ENCODE data around the gene HK1.

HK1 gene

DNA sequence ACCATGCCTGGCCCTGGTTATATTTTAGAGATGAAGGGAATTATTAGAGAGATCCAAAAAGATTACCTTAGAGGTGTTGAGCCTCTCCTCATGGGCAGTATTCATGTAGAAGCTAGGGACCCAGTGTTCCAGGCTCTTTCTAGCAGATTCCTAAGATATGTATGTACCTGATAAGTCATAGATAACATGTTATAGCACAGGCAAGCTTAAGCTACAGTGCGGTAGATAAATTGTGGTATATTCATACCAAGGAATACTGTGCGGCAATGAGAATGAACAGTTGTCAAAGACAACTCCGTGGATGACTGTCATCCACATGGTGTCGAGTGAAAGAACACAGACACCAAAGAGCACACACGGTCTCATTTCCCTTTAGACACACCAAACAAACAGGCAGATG is 85.4 kb downstream of the HK1 start:
- H3K36me3 ChIP-seq (ENCODE audit: control insufficient read depth, insufficient read depth, low read length) = peaks cover 5% of the 10 kb centered on the region
- H3K27me3 ChIP-seq (ENCODE audit: control insufficient read depth, insufficient read depth, low read length) = no peaks in the 10 kb centered on the region
- peaks cover 12% of the 10 kb centered on the region for H3K4me1 ChIP-seq (ENCODE audit: control insufficient read depth, insufficient read depth, low read length)
- H3K27ac ChIP-seq (ENCODE audit: low read depth, low read length) = no peak overlapping the region
- H3K4me3 ChIP-seq (ENCODE audit: low read length) = no peak overlapping the region
- no peak overlapping the region for H3K9ac ChIP-seq (ENCODE audit: low read length)

DNA sequence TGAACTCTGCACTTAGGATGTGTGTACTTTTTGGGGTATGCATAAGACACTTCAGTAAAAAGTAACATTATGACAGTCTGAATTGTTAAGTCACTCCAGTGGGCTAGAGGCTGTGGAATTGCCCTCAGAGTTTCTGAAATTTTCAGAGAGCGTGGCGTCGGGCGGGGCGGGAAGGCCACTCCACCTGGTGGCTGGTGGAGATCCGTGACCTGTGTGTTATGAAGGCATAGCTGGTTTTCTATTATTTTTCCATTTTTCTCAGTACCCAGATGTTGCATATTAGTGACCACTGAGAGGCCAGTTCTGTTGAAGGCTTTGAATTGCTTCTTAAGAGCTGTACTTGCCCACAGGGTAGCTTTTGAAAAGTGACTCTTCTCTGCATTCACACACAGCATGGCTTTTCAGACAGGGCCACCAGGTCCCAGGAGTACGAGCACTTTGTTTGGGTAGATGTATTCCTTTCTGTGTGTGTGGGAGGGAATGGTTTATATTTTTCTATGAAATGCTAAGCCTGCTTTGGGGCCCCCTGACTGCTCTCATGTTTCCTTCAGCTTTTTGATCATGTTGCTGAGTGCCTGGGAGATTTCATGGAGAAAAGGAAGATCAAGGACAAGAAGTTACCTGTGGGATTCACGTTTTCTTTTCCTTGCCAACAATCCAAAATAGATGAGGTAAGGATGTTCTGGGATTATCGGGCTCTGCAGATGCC is 86.1 kb downstream of the HK1 start:
- Histone ChIP-seq H3K4me3 (ENCODE audit: low read length) (no peak overlapping the region), H3K9ac (ENCODE audit: low read length) (no peak overlapping the region), H3K36me3 (ENCODE audit: control insufficient read depth, insufficient read depth, low read length) (peaks cover 10% of the 10 kb centered on the region), H3K27me3 (ENCODE audit: control insufficient read depth, insufficient read depth, low read length) (no peaks in the 10 kb centered on the region), H3K4me1 (ENCODE audit: control insufficient read depth, insufficient read depth, low read length) (peaks cover 12% of the 10 kb centered on the region), H3K27ac (ENCODE audit: low read depth, low read length) (no peak overlapping the region)

- Histone ChIP-seq H3K36me3 (ENCODE audit: control insufficient read depth, insufficient read depth, low read length) (peaks cover 18% of the 10 kb centered on the region), H3K27me3 (ENCODE audit: control insufficient read depth, insufficient read depth, low read length) (no peaks in the 10 kb centered on the region), H3K27ac (ENCODE audit: low read depth, low read length) (no peak overlapping the region), H3K4me3 (ENCODE audit: low read length) (no peak overlapping the region), H3K4me1 (ENCODE audit: control insufficient read depth, insufficient read depth, low read length) (no peaks in the 10 kb centered on the region), H3K9ac (ENCODE audit: low read length) (no peak overlapping the region)
Measured at GRCh38 chr10:69366738-69367137, 88.4 kb downstream of the HK1 start.

- Histone ChIP-seq H3K36me3 (ENCODE audit: control insufficient read depth, insufficient read depth, low read length) (peaks cover 18% of the 10 kb centered on the region), H3K4me1 (ENCODE audit: control insufficient read depth, insufficient read depth, low read length) (no peaks in the 10 kb centered on the region), H3K9ac (ENCODE audit: low read length) (no peak overlapping the region), H3K27ac (ENCODE audit: low read depth, low read length) (no peak overlapping the region), H3K27me3 (ENCODE audit: control insufficient read depth, insufficient read depth, low read length) (no peaks in the 10 kb centered on the region), H3K4me3 (ENCODE audit: low read length) (no peak overlapping the region)
Measured at GRCh38 chr10:69367469-69367868, 89.2 kb downstream of the HK1 start.

DNA sequence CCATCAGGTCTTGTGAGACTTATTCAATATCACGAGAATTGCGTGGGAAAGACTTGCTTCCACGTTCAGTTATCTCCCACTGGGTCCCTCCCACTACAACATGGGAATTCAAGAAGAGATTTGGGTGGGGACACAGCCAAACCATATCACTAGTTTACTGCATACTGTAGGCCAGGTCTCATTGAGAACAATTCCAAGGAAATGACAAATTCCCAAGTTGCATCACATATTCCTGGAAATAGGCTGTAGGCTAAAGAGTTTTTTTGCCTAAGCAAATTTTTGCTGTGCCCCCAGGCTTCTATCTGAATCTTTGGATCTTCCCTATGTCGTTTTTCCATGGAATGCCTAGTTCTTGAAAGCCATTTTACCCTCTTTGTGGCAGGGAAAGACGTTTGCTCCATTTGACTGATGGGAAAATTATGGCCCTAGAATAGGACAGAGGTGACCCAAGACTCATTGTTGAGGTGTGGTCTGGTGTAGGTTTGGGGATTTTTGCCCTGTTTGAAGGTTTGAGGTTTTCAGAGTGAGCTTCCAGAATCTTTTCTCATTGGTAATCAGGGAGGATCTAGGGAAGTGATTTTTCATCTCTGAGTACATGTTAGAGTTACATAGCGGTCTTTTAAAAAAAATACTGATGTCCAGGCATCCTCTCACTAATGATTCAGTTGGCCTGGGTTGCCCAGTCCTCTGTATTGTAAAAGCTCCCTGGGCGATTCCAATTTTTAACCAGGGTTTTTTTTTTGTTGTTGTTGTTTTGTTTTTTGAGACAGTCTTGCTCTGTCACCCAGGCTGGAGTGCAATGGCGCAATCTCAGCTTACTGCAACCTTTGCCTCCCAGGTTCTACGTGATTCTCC is 94.1 kb downstream of the HK1 start:
- Histone ChIP-seq H3K4me3 (ENCODE audit: low read length) (no peak overlapping the region), H3K9ac (ENCODE audit: low read length) (no peak overlapping the region), H3K27ac (ENCODE audit: low read depth, low read length) (no peak overlapping the region), H3K4me1 (ENCODE audit: control insufficient read depth, insufficient read depth, low read length) (peaks cover 11% of the 10 kb centered on the region), H3K27me3 (ENCODE audit: control insufficient read depth, insufficient read depth, low read length) (no peaks in the 10 kb centered on the region), H3K36me3 (ENCODE audit: control insufficient read depth, insufficient read depth, low read length) (peaks cover 15% of the 10 kb centered on the region)

GRCh38 chr10:69374242-69374641 is 95.9 kb downstream of the HK1 start:
- no peak overlapping the region for H3K27ac ChIP-seq (ENCODE audit: low read depth, low read length)
- no peak overlapping the region for H3K4me3 ChIP-seq (ENCODE audit: low read length)
- peaks cover 17% of the 10 kb centered on the region for H3K36me3 ChIP-seq (ENCODE audit: control insufficient read depth, insufficient read depth, low read length)
- H3K4me1 ChIP-seq (ENCODE audit: control insufficient read depth, insufficient read depth, low read length) = peaks cover 17% of the 10 kb centered on the region
- H3K9ac ChIP-seq (ENCODE audit: low read length) = no peak overlapping the region
- no peaks in the 10 kb centered on the region for H3K27me3 ChIP-seq (ENCODE audit: control insufficient read depth, insufficient read depth, low read length)

DNA sequence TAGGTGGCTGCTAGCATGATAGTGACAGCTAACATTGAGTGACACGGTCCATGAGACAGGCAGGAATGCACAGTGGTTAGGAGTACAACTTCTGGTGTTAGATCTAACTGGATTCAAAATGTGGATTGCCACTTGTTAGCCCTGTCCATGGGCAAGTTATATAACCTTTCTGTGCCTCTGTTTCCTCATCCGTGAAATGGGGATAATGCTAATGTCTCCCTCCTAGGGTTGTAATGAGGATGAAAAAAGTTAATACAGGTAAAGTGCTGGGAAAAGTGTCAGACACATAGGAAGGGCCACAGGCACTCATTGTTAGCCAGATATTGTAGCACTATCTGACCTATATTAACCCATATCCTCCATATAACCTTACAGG is 96.6 kb downstream of the HK1 start:
- H3K9ac ChIP-seq (ENCODE audit: low read length) = no peak overlapping the region
- H3K36me3 ChIP-seq (ENCODE audit: control insufficient read depth, insufficient read depth, low read length) = peaks cover 21% of the 10 kb centered on the region
- no peak overlapping the region for H3K4me3 ChIP-seq (ENCODE audit: low read length)
- no peaks in the 10 kb centered on the region for H3K27me3 ChIP-seq (ENCODE audit: control insufficient read depth, insufficient read depth, low read length)
- peak overlapping the region; percentile 53 for H3K27ac ChIP-seq (ENCODE audit: low read depth, low read length)
- peaks cover 17% of the 10 kb centered on the region for H3K4me1 ChIP-seq (ENCODE audit: control insufficient read depth, insufficient read depth, low read length)

GRCh38 chr10:69375307-69376151 is 97.2 kb downstream of the HK1 start:
- Histone ChIP-seq H3K4me3 (ENCODE audit: low read length) (peak overlapping the region; percentile 5), H3K9ac (ENCODE audit: low read length) (no peak overlapping the region), H3K27me3 (ENCODE audit: control insufficient read depth, insufficient read depth, low read length) (no peaks in the 10 kb centered on the region), H3K36me3 (ENCODE audit: control insufficient read depth, insufficient read depth, low read length) (peaks cover 21% of the 10 kb centered on the region), H3K4me1 (ENCODE audit: control insufficient read depth, insufficient read depth, low read length) (peaks cover 17% of the 10 kb centered on the region), H3K27ac (ENCODE audit: low read depth, low read length) (peak overlapping the region; percentile 53)

DNA sequence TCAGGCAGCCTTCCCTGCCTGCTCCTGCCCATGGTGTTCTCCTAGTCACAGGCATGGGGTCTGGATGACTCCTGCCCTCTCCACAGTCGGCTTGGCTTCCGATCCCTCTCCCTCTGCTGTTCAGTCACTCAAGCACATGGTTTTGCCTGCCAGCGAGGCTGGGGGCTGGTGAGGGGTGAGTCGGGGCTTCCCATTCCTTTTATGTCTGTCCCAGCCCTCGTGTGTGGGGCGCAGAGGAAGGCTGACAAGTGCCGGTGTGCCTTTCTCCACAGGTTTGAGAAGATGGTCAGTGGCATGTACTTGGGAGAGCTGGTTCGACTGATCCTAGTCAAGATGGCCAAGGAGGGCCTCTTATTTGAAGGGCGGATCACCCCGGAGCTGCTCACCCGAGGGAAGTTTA is 98.4 kb downstream of the HK1 start:
- H3K4me3 ChIP-seq (ENCODE audit: low read length) = no peak overlapping the region
- no peaks in the 10 kb centered on the region for H3K27me3 ChIP-seq (ENCODE audit: control insufficient read depth, insufficient read depth, low read length)
- peaks cover 16% of the 10 kb centered on the region for H3K36me3 ChIP-seq (ENCODE audit: control insufficient read depth, insufficient read depth, low read length)
- no peak overlapping the region for H3K27ac ChIP-seq (ENCODE audit: low read depth, low read length)
- peaks cover 17% of the 10 kb centered on the region for H3K4me1 ChIP-seq (ENCODE audit: control insufficient read depth, insufficient read depth, low read length)
- no peak overlapping the region for H3K9ac ChIP-seq (ENCODE audit: low read length)

DNA sequence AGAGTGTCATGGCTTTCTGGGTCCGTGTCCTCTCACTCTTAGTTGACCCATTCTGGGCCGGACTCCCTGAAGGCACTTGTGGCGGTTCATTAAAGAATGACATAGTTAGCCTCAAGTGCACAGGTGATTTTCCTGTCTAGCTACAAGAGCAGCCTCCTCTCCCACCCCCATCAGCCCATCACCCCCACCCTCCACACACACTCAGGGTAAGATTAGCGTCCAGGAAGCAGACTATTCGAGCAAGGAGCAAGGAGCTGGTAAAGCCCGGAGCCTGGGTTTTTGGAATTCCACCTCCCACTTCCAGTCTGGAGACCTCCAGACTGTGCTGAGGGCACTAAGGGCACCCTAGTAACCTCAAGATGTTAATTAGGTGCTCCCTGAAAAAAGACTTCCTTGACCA is 98.9 kb downstream of the HK1 start:
- Histone ChIP-seq H3K4me3 (ENCODE audit: low read length) (no peak overlapping the region), H3K4me1 (ENCODE audit: control insufficient read depth, insufficient read depth, low read length) (peaks cover 17% of the 10 kb centered on the region), H3K9ac (ENCODE audit: low read length) (no peak overlapping the region), H3K27ac (ENCODE audit: low read depth, low read length) (no peak overlapping the region), H3K27me3 (ENCODE audit: control insufficient read depth, insufficient read depth, low read length) (no peaks in the 10 kb centered on the region), H3K36me3 (ENCODE audit: control insufficient read depth, insufficient read depth, low read length) (peaks cover 16% of the 10 kb centered on the region)

DNA sequence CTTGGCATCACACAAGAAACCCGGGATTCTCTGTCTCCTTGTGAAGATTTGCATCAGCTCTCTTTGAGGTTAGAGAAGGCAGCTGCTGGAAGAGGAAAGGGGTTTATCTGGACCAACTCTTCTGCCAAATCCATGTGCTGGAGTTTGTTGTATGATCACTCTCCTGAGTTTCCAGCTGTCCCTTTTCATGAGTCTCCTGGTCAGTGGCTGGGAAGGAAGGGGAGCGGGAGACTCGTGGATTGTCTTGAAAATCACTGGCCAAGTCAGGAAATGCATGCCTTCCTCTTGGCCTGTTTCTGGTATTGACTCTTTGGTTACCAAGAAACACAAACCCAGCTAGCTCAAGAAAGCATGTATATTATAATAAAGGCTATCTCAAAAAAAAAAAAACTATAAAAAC is 99.6 kb downstream of the HK1 start:
- no peak overlapping the region for H3K9ac ChIP-seq (ENCODE audit: low read length)

GRCh38 chr10:69379800-69380199 is 101.5 kb downstream of the HK1 start:
- H3K4me3 ChIP-seq (ENCODE audit: low read length) = no peak overlapping the region
- peaks cover 17% of the 10 kb centered on the region for H3K4me1 ChIP-seq (ENCODE audit: control insufficient read depth, insufficient read depth, low read length)
- H3K36me3 ChIP-seq (ENCODE audit: control insufficient read depth, insufficient read depth, low read length) = peaks cover 33% of the 10 kb centered on the region
- H3K27me3 ChIP-seq (ENCODE audit: control insufficient read depth, insufficient read depth, low read length) = no peaks in the 10 kb centered on the region
- H3K27ac ChIP-seq (ENCODE audit: low read depth, low read length) = no peak overlapping the region
- no peak overlapping the region for H3K9ac ChIP-seq (ENCODE audit: low read length)

More for the DNA sequence above, 99.6 kb downstream of the HK1 start:
- peak overlapping the region; percentile 21 for H3K27ac ChIP-seq (ENCODE audit: low read depth, low read length)
- peaks cover 17% of the 10 kb centered on the region for H3K4me1 ChIP-seq (ENCODE audit: control insufficient read depth, insufficient read depth, low read length)
- no peak overlapping the region for H3K4me3 ChIP-seq (ENCODE audit: low read length)
- no peaks in the 10 kb centered on the region for H3K27me3 ChIP-seq (ENCODE audit: control insufficient read depth, insufficient read depth, low read length)
- peaks cover 22% of the 10 kb centered on the region for H3K36me3 ChIP-seq (ENCODE audit: control insufficient read depth, insufficient read depth, low read length)
